Prostate gland (tissue), 2 donors: ENCODE results near the gene KIAA1671. TPM values are rescaled to one million over a fixed set of nuclear protein-coding genes. Genes with fewer than 3 reads are reported as not detected.

Experiments used
- DNase-seq: peaks from one replicate; pipeline ENCODE4 v3.0.0-alpha.2; 2019; ENCODE audit warnings: low spot score
- H3K27ac ChIP-seq, 2 donors: fragments of 200-600 bp; sonication (generic); 2 replicates each; pipeline ENCODE4 v1.5.1; 2017 to 2019
- H3K27me3 ChIP-seq: fragments of 200-600 bp; sonication (generic); replicated peaks from 2 replicates; pipeline ENCODE4 v1.5.1; 2019; ENCODE audit not compliant: insufficient read depth
- H3K36me3 ChIP-seq, 2 donors: fragments of 200-600 bp; sonication (generic); 1 replicate in 1 of 2; 2 replicates in 1 of 2; pipeline versions ENCODE4 v1.5.1 to v1.8.1; 2017 to 2019
- H3K4me1 ChIP-seq: fragments of 200-600 bp; sonication (generic); replicated peaks from 2 replicates; pipeline ENCODE4 v1.5.1; 2019
- H3K4me3 ChIP-seq, 2 donors: fragments of 200-600 bp; sonication (generic); 2 replicates each; pipeline ENCODE4 v1.5.1; 2017 to 2019
- H3K9me3 ChIP-seq: fragments of 200-600 bp; sonication (generic); 2 replicates; pipeline ENCODE4 v1.5.1; 2017
- POLR2A ChIP-seq: fragments of 450-650 bp; IDR thresholded peaks from one replicate; pipeline ENCODE4 v1.6.1; 2016; ENCODE audit warnings: antibody characterized with exemption, mild to moderate bottlenecking
- POLR2AphosphoS5 ChIP-seq: sonication (generic); formaldehyde crosslinking; IDR thresholded peaks from one replicate; pipeline ENCODE4 v1.6.1; 2017; ENCODE audit warnings: antibody characterized with exemption
- WGBS: methylation state at CpG from one replicate; pipeline ENCODE4 v1.1.5; 2018; 5-methylcytosine and 5-hydroxymethylcytosine counted together
- intact Hi-C: fragments of 100-400 bp; cut with DNase I; formaldehyde crosslinking; loops from one replicate; pipeline ENCODE4 v1.14.2; 2022
- total RNA-seq, 2 donors: library from RNA; depleted of rRNA; stranded (reverse); fragments of >200 nt; gene quantifications; one replicate each; pipeline ENCODE4 v1.1.0, GENCODE V29; 2016
- TF ChIP-seq, protein P1 (sequence below), 4 experiments: fragments of 200-600 bp in 2 of 4; fragments of 450-650 bp in 2 of 4; sonication (generic) in 2 of 4; IDR thresholded peaks; 1 replicate in 3 of 4; 2 replicates in 1 of 4; pipeline ENCODE4 v1.5.1; 2016 to 2019; ENCODE audit warnings: antibody characterized with exemption in 4 of 4, mild to moderate bottlenecking in 2 of 4, moderate library complexity in 2 of 4

The KIAA1671 gene
- total RNA-seq, 2 donors from 2014 or later, result 44.8 to 53.1 TPM

- H3K27me3 ChIP-seq, result no peaks in the 10 kb centered on the region
- H3K27ac ChIP-seq, result no peak overlapping the region
- TF ChIP-seq POLR2AphosphoS5 (no peak), POLR2A (no peak)
- TF ChIP-seq, protein P1, sequence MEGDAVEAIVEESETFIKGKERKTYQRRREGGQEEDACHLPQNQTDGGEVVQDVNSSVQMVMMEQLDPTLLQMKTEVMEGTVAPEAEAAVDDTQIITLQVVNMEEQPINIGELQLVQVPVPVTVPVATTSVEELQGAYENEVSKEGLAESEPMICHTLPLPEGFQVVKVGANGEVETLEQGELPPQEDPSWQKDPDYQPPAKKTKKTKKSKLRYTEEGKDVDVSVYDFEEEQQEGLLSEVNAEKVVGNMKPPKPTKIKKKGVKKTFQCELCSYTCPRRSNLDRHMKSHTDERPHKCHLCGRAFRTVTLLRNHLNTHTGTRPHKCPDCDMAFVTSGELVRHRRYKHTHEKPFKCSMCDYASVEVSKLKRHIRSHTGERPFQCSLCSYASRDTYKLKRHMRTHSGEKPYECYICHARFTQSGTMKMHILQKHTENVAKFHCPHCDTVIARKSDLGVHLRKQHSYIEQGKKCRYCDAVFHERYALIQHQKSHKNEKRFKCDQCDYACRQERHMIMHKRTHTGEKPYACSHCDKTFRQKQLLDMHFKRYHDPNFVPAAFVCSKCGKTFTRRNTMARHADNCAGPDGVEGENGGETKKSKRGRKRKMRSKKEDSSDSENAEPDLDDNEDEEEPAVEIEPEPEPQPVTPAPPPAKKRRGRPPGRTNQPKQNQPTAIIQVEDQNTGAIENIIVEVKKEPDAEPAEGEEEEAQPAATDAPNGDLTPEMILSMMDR (IDR thresholded peaks at IDR 0.05), result no peak
- no peaks in the 10 kb centered on the region for H3K36me3 ChIP-seq
- WGBS, result 87% methylated on average over 5 of the region's 5 CpGs
- H3K9me3 ChIP-seq, result no peaks in the 10 kb centered on the region
- no peak for DNase-seq
- H3K4me1 ChIP-seq, result peaks cover 18% of the 10 kb centered on the region
- intact Hi-C loops, result no loop called here
- no peak overlapping the region for H3K4me3 ChIP-seq
Measured at GRCh38 chr22:24975125-24975640, 22.7 kb downstream of the KIAA1671 start.

DNA sequence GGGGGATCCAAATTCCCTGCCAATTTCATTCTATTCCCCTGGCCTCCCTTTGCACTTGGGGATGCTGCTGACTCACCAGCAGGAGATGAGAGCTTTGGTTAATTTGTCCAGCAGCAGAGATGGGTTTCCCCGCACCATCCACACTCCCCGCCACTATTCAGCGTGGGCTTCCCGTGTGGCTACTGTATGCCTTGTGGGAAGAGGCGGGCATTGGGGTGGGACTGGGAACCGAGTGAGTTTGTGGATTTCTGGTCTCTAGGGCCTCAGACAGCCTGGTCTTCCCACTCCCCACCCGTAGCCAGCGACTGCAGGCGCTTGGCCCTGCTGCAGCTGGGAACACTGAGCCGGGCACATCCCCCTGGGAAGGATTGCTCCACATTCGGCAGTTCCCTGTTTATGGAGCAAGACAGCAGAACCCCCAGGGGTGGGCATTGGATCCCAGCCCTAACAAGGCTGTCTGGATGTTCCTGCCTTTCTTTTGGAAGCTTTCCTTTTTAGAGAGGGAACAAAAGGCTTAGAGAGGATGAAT lies 23.4 kb downstream of the KIAA1671 start:
- TF ChIP-seq, protein P1 (IDR thresholded peaks at IDR 0.05), result no peak
- TF ChIP-seq POLR2AphosphoS5, result no peak
- TF ChIP-seq POLR2A, result no peak
- intact Hi-C loops, result no loop called here
- Histone ChIP-seq H3K36me3 (no peaks in the 10 kb centered on the region), H3K4me3 (no peak overlapping the region), H3K4me1 (peaks cover 12% of the 10 kb centered on the region), H3K27me3 (no peaks in the 10 kb centered on the region), H3K9me3 (no peaks in the 10 kb centered on the region), H3K27ac (peak overlapping the region; percentile 80 to 85)
- peak; percentile 37 for DNase-seq
- 24% methylated on average over 11 of the region's 11 CpGs for WGBS

GRCh38 chr22:24976442-24977218 lies 24.1 kb downstream of the KIAA1671 start:
- peaks cover 12% of the 10 kb centered on the region for H3K4me1 ChIP-seq
- no peaks in the 10 kb centered on the region for H3K9me3 ChIP-seq
- no peak overlapping the region for H3K4me3 ChIP-seq
- intact Hi-C loops, result no loop called here
- H3K27me3 ChIP-seq, result no peaks in the 10 kb centered on the region
- no peak for TF ChIP-seq POLR2A
- TF ChIP-seq, protein P1 (IDR thresholded peaks at IDR 0.05), result no peak
- peak; percentile 31 for TF ChIP-seq POLR2AphosphoS5
- no peaks in the 10 kb centered on the region for H3K36me3 ChIP-seq
- peak overlapping the region; percentile 80 to 85 for H3K27ac ChIP-seq
- 50% methylated on average over 18 of the region's 18 CpGs for WGBS
- DNase-seq, result peak; percentile 69

DNA sequence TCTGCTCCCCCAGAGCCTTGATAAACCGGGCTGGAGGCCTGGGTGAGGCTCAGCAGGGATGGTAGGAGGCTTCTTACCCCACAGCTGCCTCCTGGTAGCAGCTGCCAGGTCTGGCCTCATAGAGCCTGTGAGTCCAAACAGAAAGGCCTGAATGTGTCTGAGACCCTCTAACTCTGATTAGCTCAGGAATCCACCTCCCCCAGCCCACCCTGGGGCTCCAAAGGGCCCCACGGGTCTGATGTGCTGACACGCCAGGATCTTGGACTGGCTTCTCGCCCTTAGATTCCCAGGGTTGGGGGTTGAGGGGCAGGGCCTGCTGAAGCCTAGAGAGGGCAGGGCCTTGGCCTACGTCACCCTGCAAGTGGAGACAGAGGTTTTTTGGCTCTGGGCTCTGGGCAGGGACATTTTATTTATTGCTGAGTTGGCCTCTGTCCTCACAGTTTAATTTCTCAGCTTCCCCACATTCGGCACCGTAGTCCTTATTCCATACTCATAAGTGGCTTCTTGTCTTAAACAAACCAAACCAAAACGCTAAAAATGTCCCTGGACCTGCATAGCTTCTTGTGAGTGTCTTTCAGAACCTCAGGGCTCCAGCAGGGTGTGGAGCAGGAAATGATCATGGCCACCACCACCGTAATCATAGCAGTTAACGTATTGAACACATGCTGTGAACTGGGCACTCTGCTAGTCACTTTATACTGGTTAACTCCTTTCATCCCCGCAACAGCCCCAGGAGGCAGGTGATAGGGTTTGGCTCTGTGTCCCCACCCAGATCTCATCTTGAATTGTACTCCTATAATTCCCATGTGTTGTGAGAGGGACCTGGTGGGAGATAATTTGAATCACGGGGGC lies 25.1 kb downstream of the KIAA1671 start:
- no peak overlapping the region for H3K4me3 ChIP-seq
- no peaks in the 10 kb centered on the region for H3K9me3 ChIP-seq
- H3K27me3 ChIP-seq, result no peaks in the 10 kb centered on the region
- H3K27ac ChIP-seq, result peak overlapping the region; percentile 80 to 85
- H3K4me1 ChIP-seq, result peaks cover 12% of the 10 kb centered on the region
- TF ChIP-seq, protein P1 (IDR thresholded peaks at IDR 0.05), result no peak
- TF ChIP-seq POLR2AphosphoS5, result peak; percentile 66
- TF ChIP-seq POLR2A, result peak; percentile 34
- DNase-seq, result peak; percentile 66
- H3K36me3 ChIP-seq, result no peaks in the 10 kb centered on the region
- intact Hi-C loops, result no loop called here
- WGBS, result 38% methylated on average over 12 of the region's 12 CpGs
